IMR-90 (cell line): ENCODE data around the gene POLR1A.

ENCODE experiments used
- FOS ChIP-seq: fragments of 150-350 bp; IDR thresholded peaks from 2 replicates; pipeline ENCODE4 v1.6.1; 2016; ENCODE audit warnings: low read depth, low read length
- POLR2A ChIP-seq: IDR thresholded peaks from 2 replicates; pipeline ENCODE4 v1.6.1; 2012; ENCODE audit warnings: mild to moderate bottlenecking, low read depth, low read length
- RAD21 ChIP-seq: IDR thresholded peaks from 2 replicates; pipeline ENCODE4 v1.6.1; 2012; ENCODE audit warnings: low read length, improper control_type of control experiment
- RFX5 ChIP-seq: IDR thresholded peaks from 2 replicates; pipeline ENCODE4 v1.8.0; 2012; ENCODE audit warnings: low read depth, mild to moderate bottlenecking, low read length, moderate library complexity
- SMC3 ChIP-seq: fragments of 150-350 bp; IDR thresholded peaks from 2 replicates; pipeline ENCODE4 v1.6.1; 2016; ENCODE audit warnings: low read depth, mild to moderate bottlenecking, antibody characterized with exemption, low read length, moderate library complexity
- TF ChIP-seq, protein P1 (sequence below): conservative IDR thresholded peaks from 2 replicates; pipeline ENCODE4 v1.5.1; 2012; ENCODE audit warnings: mild to moderate bottlenecking, low read depth, low read length, improper control_type of control experiment

DNA sequence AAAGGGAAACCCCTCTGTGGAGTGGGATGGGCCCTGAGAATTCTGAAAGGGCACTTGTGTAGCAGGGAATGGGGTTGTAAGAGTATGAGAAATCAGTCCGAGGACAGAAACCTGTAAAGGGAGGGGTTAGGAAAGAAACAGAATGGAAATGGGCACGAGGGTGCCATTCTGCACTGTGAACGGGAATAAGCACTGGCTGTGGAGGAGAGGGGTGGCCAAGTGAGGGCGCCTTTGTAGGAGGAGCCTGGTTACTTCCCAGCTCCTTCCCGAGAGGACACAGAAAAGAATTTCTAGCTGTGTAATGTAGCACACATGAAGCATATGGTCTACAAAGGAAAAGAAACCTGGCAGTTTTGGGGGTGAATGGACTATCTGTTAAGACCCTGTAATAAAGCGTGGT lies 53.4 kb downstream of the POLR1A start:
- TF ChIP-seq, protein P1, sequence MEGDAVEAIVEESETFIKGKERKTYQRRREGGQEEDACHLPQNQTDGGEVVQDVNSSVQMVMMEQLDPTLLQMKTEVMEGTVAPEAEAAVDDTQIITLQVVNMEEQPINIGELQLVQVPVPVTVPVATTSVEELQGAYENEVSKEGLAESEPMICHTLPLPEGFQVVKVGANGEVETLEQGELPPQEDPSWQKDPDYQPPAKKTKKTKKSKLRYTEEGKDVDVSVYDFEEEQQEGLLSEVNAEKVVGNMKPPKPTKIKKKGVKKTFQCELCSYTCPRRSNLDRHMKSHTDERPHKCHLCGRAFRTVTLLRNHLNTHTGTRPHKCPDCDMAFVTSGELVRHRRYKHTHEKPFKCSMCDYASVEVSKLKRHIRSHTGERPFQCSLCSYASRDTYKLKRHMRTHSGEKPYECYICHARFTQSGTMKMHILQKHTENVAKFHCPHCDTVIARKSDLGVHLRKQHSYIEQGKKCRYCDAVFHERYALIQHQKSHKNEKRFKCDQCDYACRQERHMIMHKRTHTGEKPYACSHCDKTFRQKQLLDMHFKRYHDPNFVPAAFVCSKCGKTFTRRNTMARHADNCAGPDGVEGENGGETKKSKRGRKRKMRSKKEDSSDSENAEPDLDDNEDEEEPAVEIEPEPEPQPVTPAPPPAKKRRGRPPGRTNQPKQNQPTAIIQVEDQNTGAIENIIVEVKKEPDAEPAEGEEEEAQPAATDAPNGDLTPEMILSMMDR: no peak
- TF ChIP-seq SMC3 (no peak), FOS (no peak), RFX5 (no peak), RAD21 (no peak), POLR2A (no peak)
